Activated CD4-positive, alpha-beta T cell treated with anti-CD3 and anti-CD28 coated beads, Interleukin-10, Interleukin-2, amounts not matched to agents 100 ng/mL and 50 ng/mL, durations not matched to agents 16 hours and 8 hours (primary cell): ENCODE results near the gene KRTAP20-3.

ENCODE experiments used
- DNase-seq: peaks from one replicate; pipeline ENCODE4 v3.0.0-alpha.2; 2020

KRTAP20-3 gene

GRCh38 chr21:30642564-30642963, at the start of gene KRTAP20-3:
TSS of gene KRTAP20-3 (plus strand) at chr21:30642864.
- no peak for DNase-seq

GRCh38 chr21:30598802-30599201, 43.9 kb upstream of the KRTAP20-3 start, which contains the start of gene KRTAP6-2:
TSS of gene KRTAP6-2 (minus strand) at chr21:30598902. CDS start at chr21:30598874, 28 bp downstream.
- no peak for DNase-seq

- no peak for DNase-seq
These were observed 41.9 kb upstream of the KRTAP20-3 start, which contains the start of gene KRTAP22-1 for GRCh38 chr21:30600787-30601186. TSS of gene KRTAP22-1 (plus strand) at chr21:30601087.

- DNase-seq = no peak
These were observed 36.7 kb upstream of the KRTAP20-3 start for GRCh38 chr21:30605968-30606367.

GRCh38 chr21:30612132-30612531, 30.5 kb upstream of the KRTAP20-3 start:
- no peak for DNase-seq

- DNase-seq = peak; percentile 6
These were observed 28.8 kb upstream of the KRTAP20-3 start, which contains the start of gene KRTAP6-1 for GRCh38 chr21:30613836-30614235. TSS of gene KRTAP6-1 (minus strand) at chr21:30613930. CDS start at chr21:30613904, 26 bp downstream.

- no peak for DNase-seq
These were observed 27.5 kb upstream of the KRTAP20-3 start for GRCh38 chr21:30615199-30615598.

GRCh38 chr21:30616125-30616524, 26.5 kb upstream of the KRTAP20-3 start, which contains the start of gene KRTAP20-1:
TSS of gene KRTAP20-1 (plus strand) at chr21:30616425. CDS start at chr21:30616455, 30 bp downstream.
- DNase-seq = no peak

GRCh38 chr21:30620080-30620479, 22.6 kb upstream of the KRTAP20-3 start:
- no peak for DNase-seq

GRCh38 chr21:30620522-30620921, 22.1 kb upstream of the KRTAP20-3 start, which contains the start of gene KRTAP20-4:
TSS of gene KRTAP20-4 (plus strand) at chr21:30620627.
- no peak for DNase-seq

- no peak for DNase-seq
These were observed 19.3 kb upstream of the KRTAP20-3 start for GRCh38 chr21:30623362-30623761.

- DNase-seq = no peak
These were observed 17.1 kb upstream of the KRTAP20-3 start for GRCh38 chr21:30625449-30626165.

- DNase-seq = no peak
These were observed 14.6 kb upstream of the KRTAP20-3 start for GRCh38 chr21:30628109-30628508.

- DNase-seq = no peak
These were observed 13.5 kb upstream of the KRTAP20-3 start for GRCh38 chr21:30629200-30629599.

GRCh38 chr21:30634906-30635305, 7.8 kb upstream of the KRTAP20-3 start, which contains the start of gene KRTAP20-2:
TSS of gene KRTAP20-2 (plus strand) at chr21:30635206. CDS start at chr21:30635264, 58 bp downstream.
- no peak for DNase-seq

GRCh38 chr21:30638686-30639085, 4.0 kb upstream of the KRTAP20-3 start:
- DNase-seq = no peak

GRCh38 chr21:30646904-30647414, 4.3 kb downstream of the KRTAP20-3 start:
- no peak for DNase-seq

GRCh38 chr21:30652891-30653290, 10.2 kb downstream of the KRTAP20-3 start:
- no peak for DNase-seq

- no peak for DNase-seq
These were observed 26.1 kb downstream of the KRTAP20-3 start for GRCh38 chr21:30668776-30669175.

- no peak for DNase-seq
These were observed 30.5 kb downstream of the KRTAP20-3 start for GRCh38 chr21:30672985-30673650.

- DNase-seq = no peak
These were observed 31.6 kb downstream of the KRTAP20-3 start for GRCh38 chr21:30674312-30674711.

GRCh38 chr21:30676737-30677136, 34.1 kb downstream of the KRTAP20-3 start:
- no peak for DNase-seq

- no peak for DNase-seq
These were observed 37.9 kb downstream of the KRTAP20-3 start for GRCh38 chr21:30680586-30680985.

GRCh38 chr21:30684506-30684905, 41.8 kb downstream of the KRTAP20-3 start:
- no peak for DNase-seq
